ENCODE results near the gene SGMS1.

GRCh38 chr10:50439806-50440205 lies 183.9 kb downstream of the SGMS1 start:
- no peak for TF ChIP-seq POLR2AphosphoS5 (IDR thresholded peaks at IDR 0.05; ENCODE audit: insufficient read depth, low read depth, low read length)
- TF ChIP-seq, protein P1, sequence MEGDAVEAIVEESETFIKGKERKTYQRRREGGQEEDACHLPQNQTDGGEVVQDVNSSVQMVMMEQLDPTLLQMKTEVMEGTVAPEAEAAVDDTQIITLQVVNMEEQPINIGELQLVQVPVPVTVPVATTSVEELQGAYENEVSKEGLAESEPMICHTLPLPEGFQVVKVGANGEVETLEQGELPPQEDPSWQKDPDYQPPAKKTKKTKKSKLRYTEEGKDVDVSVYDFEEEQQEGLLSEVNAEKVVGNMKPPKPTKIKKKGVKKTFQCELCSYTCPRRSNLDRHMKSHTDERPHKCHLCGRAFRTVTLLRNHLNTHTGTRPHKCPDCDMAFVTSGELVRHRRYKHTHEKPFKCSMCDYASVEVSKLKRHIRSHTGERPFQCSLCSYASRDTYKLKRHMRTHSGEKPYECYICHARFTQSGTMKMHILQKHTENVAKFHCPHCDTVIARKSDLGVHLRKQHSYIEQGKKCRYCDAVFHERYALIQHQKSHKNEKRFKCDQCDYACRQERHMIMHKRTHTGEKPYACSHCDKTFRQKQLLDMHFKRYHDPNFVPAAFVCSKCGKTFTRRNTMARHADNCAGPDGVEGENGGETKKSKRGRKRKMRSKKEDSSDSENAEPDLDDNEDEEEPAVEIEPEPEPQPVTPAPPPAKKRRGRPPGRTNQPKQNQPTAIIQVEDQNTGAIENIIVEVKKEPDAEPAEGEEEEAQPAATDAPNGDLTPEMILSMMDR (IDR thresholded peaks at IDR 0.05; ENCODE audit: extremely low read depth in 1 of 2, insufficient read depth in 1 of 2, low read depth in 1 of 2, low read length in 2 of 2), result no peak

All from endothelial cell of umbilical vein (primary cell).